PC-3 (cell line): ENCODE results near the gene PRF1.

Experiments used
- EZH2 ChIP-seq: fragments of 300-600 bp; sonication (generic); IDR thresholded peaks from one replicate; pipeline ENCODE4 v1.6.1; 2017; ENCODE audit warnings: antibody characterized with exemption, mild to moderate bottlenecking, low read length; ENCODE audit not compliant: unreplicated experiment
- EZH2phosphoT487 ChIP-seq: fragments of 300-600 bp; sonication (generic); IDR thresholded peaks from 2 replicates; pipeline ENCODE4 v1.6.1; 2018; ENCODE audit warnings: mild to moderate bottlenecking, antibody characterized with exemption, low read length, borderline replicate concordance
- TF ChIP-seq, protein P1 (sequence below): fragments of 300-600 bp; sonication (generic); conservative IDR thresholded peaks from 2 replicates; pipeline ENCODE4 v1.5.1; 2017; ENCODE audit warnings: antibody characterized with exemption, low read depth, mild to moderate bottlenecking, low read length

DNA sequence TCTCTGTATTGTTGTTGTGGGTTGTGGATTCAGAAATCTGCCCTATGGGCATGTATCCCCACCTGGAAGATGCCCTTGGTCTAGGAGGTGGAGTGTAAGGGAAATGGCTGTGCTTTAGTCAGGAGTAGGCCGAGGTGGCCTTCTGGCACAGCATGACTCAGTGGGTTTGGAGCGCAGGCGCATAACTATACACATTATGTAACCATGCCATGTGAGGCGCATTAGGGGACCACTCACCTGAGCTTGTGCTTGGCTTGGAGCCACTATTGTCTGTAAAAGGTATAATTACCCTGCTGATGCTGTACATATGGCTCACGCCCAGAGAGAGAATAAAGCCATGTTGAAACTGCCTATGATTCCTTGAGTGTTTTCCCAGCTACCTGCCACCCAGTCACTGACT, 49.1 kb upstream of the PRF1 start:
- TF ChIP-seq, protein P1, sequence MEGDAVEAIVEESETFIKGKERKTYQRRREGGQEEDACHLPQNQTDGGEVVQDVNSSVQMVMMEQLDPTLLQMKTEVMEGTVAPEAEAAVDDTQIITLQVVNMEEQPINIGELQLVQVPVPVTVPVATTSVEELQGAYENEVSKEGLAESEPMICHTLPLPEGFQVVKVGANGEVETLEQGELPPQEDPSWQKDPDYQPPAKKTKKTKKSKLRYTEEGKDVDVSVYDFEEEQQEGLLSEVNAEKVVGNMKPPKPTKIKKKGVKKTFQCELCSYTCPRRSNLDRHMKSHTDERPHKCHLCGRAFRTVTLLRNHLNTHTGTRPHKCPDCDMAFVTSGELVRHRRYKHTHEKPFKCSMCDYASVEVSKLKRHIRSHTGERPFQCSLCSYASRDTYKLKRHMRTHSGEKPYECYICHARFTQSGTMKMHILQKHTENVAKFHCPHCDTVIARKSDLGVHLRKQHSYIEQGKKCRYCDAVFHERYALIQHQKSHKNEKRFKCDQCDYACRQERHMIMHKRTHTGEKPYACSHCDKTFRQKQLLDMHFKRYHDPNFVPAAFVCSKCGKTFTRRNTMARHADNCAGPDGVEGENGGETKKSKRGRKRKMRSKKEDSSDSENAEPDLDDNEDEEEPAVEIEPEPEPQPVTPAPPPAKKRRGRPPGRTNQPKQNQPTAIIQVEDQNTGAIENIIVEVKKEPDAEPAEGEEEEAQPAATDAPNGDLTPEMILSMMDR = no peak
- TF ChIP-seq EZH2phosphoT487 (no peak), EZH2 (no peak)
